Panc1 (cell line): Measurements from ENCODE around the gene FAAH2.

Source experiments
- REST ChIP-seq, 2 experiments: IDR thresholded peaks; 2 replicates each; pipeline ENCODE4 v1.6.1; 2011 to 2012; ENCODE audit warnings: low read depth in 2 of 2, control low read depth in 1 of 2, low read length in 1 of 2, mild to moderate bottlenecking in 1 of 2, moderate library complexity in 1 of 2; ENCODE audit not compliant: insufficient read depth in 1 of 2
- TF ChIP-seq, protein P1 (sequence below): fragments of 450-650 bp; IDR thresholded peaks from 2 replicates; pipeline ENCODE4 v1.5.1; 2017; ENCODE audit warnings: mild to moderate bottlenecking

- TF ChIP-seq REST (IDR thresholded peaks at IDR 0.05; ENCODE audit: insufficient read depth in 1 of 2, low read depth in 2 of 2, low read length in 1 of 2): no peak
- TF ChIP-seq, protein P1, sequence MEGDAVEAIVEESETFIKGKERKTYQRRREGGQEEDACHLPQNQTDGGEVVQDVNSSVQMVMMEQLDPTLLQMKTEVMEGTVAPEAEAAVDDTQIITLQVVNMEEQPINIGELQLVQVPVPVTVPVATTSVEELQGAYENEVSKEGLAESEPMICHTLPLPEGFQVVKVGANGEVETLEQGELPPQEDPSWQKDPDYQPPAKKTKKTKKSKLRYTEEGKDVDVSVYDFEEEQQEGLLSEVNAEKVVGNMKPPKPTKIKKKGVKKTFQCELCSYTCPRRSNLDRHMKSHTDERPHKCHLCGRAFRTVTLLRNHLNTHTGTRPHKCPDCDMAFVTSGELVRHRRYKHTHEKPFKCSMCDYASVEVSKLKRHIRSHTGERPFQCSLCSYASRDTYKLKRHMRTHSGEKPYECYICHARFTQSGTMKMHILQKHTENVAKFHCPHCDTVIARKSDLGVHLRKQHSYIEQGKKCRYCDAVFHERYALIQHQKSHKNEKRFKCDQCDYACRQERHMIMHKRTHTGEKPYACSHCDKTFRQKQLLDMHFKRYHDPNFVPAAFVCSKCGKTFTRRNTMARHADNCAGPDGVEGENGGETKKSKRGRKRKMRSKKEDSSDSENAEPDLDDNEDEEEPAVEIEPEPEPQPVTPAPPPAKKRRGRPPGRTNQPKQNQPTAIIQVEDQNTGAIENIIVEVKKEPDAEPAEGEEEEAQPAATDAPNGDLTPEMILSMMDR: no peak
These were observed 15.5 kb upstream of the FAAH2 start for GRCh38 chrX:57270980-57271379.
